DMS79 (cell line): ENCODE data around the gene TMC4.
A peak's percentile ranks its signal among the peaks of the same experiment; 100 is the strongest.
"Not testable (repeated sequence)": the region's sequence is repeated elsewhere in the genome, so short reads cannot be mapped to it uniquely, and the experiment has no call there.

Source experiments
- DNase-seq: peaks from one replicate; lab custom pipeline; 2025; lab: John Stamatoyannopoulos, UW

TMC4 gene

DNA sequence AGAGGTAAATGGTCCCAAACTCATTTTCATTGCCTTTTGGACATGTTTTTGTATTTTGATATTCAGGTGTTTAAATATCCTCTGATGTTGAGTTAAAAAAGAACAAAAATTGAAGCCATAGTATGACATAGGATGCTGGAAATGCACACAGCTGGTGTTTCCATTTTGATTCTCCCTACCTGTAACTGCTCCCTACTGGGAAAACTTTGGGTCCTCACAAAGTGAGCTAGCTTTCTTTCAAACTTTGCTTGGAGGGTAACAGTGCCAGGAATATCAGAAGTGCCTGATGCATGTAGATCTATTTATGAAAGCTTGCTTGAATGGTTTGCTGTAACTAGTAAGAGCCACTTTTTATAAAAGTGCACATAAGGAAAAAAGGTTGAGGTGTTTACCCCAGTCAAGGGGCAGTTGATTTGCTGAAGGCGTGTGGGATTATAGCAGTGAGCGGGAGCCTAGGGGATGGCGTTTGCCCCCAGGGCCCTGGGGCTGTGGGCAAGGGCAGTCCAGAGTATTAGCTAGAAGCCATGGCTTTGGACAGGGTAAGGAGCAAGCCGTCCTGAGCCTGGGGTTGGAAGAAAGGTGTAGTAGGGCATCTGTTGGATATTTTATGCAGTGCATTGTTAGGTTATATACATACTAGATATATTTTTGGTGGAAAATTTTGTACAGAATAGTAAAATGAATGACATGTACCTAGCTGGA, 32.0 kb upstream of the TMC4 start:
- no peak for DNase-seq

DNA sequence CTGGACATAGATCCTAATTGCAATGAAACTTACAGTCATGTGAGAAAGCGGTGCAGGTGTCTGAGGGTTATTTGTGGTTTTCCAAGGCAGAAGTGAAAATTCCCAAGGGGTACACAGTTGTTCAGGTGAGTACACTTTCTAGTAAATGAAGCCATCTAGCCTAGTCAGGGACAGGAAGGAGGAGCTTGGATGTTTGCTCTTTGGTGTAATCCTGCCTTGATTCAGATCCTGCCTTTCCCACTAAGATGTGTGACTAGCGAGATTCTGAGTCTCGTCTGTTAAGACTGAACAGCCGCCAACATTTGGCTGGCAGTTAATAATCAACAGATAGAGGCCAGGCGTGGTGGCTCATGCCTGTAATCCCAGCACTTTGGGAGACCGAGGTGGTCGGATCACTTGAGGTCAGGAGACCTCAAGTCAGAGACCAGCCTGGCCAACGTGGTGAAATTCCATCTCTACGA, 30.2 kb upstream of the TMC4 start:
- DNase-seq = no peak

DNA sequence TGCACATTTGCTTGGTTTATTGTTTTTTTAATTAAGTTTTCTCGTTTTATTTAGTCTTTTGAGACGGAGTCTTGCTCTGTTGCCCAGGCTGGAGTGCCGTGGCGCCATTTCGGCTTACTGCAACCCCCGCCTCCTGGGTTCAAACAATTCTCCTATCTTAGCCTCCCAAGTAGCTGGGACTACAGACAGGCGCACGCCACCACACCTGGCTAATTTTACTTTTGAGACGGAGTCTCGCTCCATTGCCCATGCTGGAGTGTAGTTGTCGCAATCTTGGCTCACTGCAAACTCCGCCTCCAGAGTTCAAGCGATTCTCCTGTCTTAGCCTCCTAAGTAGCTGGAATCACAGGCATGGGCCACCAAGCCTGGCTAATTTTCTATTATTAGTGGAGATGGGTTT, 29.0 kb upstream of the TMC4 start:
- DNase-seq = no peak

DNA sequence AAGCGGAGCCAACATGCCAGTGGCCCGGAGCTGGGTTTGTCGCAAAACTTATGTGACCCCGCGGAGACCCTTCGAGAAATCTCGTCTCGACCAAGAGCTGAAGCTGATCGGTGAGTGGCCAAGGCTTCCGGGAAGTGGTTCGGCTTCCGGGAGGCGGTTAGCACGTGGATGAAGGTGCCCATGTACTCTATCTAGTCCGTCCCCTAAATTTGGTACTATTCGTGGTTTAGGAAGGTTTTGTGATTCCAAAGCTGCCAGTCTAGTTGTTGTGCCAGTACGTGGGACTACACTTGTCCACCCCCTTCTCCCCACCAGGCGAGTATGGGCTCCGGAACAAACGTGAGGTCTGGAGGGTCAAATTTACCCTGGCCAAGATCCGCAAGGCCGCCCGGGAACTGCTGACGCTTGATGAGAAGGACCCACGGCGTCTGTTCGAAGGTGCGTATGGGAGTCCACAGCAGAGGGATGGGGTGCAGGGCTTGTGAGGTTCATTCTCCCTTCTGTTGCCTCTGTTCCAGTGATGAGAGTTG, 28.3 kb upstream of the TMC4 start:
- no peak for DNase-seq

DNA sequence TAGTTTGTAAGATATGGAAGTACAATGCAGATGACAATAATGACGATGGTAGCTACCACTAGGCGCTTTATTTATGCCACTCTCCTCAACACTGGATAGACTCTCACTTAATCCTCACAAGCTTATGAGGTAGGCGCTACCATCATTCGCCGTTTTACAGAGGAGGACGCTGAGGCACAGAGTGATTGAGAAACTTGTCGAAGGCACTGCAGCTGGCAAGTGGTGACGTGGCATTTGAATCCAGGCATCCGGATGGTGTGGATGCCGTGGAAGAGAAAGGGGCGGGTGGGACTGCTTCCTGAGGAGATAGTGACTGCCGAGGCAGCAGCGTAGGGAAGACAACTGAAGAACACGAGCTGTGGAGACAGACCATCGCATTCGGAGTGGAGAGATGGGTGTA, 26.4 kb upstream of the TMC4 start:
- no peak for DNase-seq

DNA sequence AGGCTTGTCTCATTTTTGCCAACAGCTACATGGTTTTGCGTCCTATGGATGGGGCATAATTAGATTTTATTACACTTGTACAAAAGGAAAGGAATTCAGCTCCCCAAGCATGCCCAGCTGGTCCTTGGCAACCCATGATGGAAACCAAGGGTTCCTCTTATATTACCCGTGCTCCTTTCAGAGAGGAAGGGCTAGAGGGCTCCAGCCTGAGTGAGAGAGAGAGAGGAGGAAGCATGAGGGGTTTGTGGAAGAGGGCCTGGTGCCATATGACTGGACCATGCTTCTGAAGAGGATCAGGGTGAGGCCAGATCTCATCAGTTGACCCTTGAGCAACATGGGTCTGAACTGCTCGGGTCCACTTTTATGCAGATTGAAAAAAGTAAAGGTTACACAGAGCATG, 24.2 kb upstream of the TMC4 start:
- no peak for DNase-seq

DNA sequence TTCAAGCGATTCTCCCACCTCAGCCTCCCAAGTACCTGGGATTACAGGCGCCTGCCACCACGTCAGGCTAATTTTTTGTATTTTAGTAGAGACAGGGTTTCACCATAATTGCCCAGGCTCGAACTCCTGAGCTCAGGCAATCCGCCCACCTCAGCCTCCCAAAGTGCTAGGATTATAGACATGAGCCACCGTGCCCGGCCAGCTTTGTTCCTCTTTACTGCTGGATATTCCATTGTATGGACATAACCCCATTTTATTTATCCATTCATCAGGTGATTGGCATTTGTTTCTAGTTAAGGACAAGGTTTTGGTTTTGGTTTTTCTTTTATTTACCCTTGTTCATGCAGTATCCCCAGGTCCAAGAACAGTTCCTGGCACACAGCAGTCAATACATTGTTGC, 23.6 kb upstream of the TMC4 start:
- no peak for DNase-seq

DNA sequence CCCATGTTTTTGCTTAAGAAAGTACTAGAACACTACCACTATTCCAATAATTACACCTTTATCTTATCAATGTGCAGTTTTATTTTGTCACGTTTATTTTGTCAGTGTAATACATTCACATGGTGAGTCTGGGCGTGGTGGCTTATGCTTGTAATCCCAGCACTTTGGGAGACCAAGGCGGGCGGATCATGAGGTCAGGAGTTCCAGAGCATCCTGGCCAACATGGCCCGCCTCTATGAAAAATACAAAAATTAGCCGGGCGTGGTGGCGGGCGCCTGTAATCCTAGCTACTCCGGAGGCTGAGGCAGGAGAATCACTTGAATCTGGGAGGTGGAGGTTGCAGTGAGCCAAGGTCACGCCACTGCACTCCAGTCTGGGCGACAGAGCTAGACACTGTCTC, 21.5 kb upstream of the TMC4 start:
- DNase-seq = not testable (repeated sequence)

DNA sequence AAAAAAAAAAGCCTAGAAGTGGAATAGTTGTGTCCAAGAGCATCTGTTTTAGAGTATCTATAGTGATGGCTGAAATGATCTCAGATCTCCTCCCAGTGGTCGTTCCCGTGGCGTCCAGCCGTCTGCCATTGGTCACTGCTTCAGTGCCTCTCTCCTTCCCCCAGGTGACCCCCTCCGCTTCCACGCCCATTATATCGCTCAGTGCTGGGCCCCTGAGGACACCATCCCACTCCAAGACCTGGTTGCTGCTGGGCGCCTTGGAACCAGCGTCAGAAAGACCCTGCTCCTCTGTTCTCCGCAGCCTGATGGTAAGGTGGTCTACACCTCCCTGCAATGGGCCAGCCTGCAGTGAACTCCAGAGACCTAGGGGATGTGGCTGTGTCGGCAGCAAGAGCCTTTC, 20.1 kb upstream of the TMC4 start:
- no peak for DNase-seq

DNA sequence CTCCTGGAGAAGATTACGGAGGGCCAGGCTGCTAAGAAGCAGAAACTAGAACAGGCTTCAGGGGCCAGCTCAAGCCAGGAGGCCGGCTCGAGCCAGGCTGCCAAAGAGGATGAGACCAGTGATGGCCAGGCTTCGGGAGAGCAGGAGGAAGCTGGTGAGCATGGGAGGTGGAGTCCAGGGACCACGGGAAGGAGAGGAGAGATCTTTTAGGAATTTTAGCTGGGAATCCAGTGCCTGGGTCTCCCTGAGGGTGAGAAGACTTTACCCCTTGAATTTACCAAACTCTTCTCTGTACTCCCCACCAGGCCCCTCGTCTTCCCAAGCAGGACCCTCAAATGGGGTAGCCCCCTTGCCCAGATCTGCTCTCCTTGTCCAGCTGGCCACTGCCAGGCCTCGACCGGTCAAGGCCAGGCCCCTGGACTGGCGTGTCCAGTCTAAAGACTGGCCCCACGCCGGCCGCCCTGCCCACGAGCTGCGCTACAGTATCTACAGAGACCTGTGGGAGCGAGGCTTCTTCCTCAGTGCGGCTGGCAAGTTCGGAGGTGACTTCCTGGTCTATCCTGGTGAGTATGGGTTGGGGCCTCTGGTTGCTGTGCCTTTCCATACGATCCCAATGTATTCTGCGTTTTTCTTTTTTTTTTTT, 19.0 kb upstream of the TMC4 start:
- DNase-seq = no peak

DNA sequence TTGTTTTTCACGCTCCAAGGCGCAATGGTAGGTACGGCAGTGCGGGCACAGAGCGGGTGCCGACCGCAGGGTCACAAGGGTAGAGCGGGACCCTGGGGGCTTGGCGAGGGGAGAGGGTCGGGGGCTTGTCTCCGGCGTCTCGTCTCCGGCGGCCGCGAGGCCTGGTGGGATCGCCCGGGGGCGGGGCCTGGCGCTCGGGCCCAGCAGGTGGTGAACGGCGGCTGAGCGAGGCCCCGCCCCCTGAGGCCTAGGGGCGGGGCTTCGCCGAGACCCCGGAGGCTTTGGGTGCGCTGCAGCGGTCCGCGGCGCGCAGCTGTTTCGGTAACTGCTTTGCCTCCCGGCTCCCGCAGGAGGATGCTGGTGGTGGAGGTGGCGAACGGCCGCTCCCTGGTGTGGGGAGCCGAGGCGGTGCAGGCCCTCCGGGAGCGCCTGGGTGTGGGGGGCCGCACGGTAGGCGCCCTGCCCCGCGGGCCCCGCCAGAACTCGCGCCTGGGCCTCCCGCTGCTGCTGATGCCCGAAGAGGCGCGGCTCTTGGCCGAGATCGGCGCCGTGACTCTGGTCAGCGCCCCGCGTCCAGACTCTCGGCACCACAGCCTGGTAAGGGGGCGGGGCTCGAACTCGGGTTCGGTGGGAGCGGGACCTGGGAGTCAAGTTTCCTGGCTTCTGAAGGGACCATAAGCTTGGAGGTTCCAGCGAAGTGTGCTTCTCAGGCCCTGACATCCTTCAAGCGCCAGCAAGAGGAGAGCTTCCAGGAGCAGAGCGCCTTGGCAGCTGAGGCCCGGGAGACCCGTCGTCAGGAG, 18.3 kb upstream of the TMC4 start, which contains the start of gene TSEN34:
TSEN34 (plus strand) TSS at position 298 of the 800 bp plus-strand sequence; CDS start at position 355, 57 bp downstream.
- DNase-seq = peak; percentile 69

DNA sequence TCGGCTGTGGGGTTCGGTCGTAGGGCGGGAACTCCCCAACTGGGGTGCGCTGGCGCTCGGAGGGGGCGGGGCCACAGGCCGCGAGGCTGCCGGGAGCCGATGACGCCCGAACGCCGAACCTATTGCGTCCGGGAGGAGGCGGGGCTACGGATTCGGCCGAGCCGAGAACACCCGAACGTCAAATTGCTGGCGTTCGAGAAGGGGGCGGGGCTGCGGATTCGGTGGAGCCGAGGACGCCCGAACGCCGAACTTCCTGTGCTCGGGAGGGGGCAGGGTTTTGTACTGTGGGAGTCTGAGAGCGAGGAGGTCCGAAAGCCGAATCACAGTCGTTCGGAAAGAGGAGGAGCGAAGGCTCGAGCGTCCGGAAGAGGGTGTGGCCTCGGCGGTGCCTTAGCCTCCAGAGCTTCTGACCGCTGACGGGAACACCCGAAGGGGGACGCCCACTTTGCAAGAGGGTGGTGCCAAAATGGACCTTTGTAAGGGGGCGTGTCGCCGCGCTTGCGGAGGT, 17.6 kb upstream of the TMC4 start:
- peak; percentile 98 for DNase-seq

DNA sequence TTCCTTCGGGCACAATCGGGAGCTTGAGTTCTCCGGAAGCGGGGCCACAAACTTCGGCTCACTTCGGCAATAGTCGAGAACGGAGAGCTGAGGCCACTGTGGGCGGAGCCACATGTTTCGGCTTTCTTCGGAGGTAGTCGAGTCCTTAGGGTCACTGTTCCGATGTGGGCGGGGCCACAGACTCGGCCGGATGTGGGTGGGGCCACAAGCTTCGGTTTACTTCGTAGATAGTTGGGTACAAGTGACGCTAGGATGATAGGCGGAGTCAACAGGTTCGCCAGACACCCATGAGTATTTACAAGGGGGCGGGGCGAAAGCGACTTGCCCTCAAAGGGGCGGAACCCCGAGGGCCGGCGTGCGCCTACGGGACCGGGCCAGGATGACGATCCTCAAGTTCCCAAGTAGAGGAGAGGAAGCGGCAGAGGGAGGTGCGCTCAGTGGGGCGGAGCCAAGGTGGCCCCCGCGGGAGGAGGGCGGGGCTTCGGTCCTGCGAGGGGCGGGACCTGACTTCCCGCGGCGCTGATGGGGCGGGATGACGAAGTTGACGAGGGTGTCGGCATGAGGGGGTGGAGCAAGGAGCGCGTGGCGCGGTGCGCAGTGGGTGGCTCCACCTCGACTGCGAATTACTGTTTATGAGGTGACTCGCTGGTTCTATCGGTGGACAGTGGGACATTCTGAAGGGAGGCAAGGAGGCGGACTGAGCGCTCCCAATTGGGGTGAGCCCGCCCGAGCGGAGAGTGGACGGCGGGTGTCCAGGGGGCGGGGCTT, 17.0 kb upstream of the TMC4 start:
- peak; percentile 99 for DNase-seq

DNA sequence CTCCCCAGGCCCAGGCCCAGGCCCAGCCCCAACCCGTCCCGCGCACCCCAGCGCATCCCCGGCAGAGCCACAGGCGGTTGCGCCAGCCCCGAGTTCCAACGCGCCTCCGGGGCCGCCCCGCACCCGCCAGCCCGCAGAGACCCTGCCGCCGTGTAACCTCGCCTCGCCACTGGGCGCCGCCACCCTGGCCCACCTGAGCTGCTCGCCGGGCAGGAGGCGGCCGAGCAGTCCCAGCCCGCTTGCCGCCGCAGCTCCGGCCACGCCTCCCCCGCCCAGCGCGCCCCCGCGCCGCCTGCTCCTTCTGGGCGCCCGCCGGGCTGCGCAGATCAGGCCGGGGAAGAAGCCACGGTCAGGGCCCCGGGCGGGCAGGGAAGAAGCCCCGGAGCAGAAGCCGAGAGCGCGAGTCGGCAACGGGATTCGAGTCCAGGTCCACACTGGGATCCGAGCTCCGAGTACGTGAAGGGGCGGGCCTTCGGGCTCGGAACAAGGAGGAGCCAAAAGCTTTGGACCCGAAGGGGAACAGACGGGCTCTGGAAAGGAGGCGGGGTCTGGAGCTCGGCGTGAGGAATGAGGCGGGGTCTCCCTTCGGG, 16.3 kb upstream of the TMC4 start, which contains the start of gene MBOAT7:
MBOAT7 (minus strand) TSS at position 436 of the 590 bp plus-strand sequence. CDS start 1,072 bp downstream, outside the sequence.
- no peak for DNase-seq

DNA sequence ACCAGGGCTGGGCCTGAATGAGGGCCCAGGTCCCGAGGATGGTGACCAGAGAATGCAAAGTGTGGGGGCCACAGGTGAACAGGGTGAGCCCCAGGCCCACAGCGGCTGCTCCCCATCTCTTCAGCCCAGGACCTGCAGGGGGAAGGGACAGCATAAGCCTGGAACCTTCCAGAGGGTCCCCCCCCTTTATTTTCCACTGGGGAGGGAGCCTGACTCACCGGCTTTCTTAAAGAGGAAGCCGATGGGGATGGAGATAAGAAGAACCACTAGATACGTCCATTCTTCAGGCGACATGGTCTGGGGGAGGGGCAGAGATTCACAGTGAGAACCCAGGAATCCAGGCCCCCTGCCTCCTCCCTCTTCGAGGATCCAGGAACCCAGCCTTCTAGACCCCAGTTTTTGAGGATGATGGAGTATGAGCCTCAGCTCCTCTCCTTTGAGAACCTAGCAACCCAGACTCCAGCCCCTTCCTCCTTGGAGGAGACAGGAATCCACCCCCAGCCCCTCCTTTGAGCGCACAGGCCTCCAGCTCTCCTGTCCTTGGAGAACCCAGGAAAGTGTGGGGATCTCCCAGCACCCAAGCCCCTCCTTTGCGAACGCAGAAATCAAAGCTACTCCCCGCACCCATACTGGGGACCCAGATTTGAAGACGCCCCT, 15.4 kb upstream of the TMC4 start:
- no peak for DNase-seq

DNA sequence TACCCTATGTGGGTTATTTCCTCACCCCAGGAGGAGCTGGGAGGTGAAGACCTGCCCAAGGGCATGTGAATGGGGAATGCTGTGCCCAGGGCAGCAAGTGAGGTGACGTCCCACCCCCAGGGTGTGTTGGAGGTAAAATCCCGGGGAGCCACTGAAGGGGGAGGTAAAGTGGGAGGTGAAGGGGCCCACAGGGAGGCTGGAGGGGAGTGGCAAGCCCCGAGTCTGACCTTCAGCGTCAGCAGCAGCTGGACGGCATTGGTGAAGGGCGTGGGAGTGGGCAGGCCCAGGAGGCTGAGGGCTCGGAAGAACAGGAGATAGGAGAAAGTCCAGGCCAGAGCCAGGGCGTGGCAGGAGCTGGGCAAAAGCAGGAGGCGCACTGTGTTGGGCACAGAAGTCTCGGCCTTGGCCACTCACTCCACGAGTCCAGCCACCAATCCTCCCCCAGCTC, 14.0 kb upstream of the TMC4 start:
- DNase-seq = no peak

DNA sequence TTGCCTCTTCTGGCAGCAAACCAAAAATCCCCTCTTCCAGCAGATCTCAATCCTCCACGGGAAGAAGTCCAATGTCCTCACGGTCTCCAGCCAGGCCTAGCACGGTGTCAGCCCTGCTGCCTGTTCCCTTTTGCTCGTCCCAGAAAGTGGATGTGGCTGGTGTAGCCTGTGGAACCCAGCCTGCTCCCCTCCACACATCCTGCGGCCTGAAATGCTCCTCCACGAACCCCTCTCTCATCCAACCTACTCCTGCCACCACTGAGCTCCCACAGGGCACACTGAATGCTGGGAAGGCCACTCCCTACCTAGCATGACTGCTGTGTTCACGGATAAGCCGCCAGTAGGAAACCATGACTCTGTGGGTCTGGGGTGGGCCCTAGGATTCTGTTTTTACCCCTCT, 13.4 kb upstream of the TMC4 start:
- no peak for DNase-seq

DNA sequence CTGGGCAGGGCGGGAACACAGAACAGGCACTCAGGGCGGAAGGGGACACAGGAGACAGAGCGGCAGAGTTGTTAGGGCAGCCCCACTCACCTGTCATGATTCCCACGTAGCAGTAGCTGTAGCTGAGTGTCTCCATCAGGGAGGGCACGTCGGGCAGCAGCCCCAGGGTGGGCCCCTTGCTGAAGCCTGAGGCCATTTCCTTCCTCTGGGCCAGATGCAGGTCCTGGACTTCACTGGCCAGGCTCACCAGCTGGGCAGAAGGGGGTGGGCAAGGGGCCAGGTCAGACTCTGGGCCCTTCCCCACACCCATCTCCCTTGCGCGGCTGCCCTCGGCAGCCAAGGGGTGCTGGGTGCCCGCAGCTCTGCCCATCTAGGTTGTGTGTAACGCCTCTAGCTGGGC, 10.5 kb upstream of the TMC4 start:
- no peak for DNase-seq

DNA sequence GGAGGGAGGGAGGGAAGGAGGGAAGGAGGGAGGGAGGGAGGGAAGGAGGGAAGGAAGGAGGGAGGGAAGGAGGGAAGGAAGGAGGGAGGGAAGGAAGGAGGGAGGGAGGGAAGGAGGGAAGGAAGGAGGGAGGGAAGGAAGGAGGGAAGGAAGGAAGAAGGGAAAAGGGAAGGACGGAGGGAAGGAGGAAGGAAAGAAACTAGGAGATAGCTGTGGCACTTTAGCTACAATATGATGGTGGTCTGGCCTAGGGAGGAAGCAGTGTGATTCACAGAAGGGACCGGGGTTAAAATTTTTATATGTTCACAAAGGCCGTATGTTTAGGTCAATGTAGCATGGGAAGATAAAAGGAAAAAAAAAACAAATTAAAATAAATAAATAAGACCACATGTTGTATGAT, 8.9 kb upstream of the TMC4 start:
- DNase-seq = not testable (repeated sequence)

DNA sequence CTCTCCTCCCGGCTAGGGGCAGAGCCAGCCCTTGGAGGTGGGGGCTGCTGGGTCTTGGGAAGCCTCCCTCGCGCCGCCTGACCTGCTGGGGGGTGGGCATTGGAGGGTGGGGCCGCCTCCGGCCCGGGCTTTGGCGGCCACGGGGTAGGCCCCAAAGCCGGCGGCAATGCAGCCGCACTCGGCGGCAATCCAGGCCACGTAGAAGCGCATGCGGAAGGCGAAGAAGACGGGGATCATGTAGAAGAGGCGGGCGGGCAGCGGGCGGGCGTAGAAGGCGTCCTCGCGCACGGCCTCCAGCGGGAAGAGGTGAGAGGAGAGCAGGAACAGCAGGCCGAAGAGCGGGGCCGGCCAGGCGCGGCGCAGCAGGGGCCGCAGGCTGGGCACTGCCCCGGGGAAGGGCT, 7.7 kb upstream of the TMC4 start:
- DNase-seq = no peak
